ENCODE results near the gene IGF1R. TPM values are rescaled to one million over a fixed set of nuclear protein-coding genes. Genes with fewer than 3 reads are reported as not detected.

The IGF1R gene
- total RNA-seq, 4 donors from 2014 or later, result 51.5 to 146 (median 89.6) TPM

GRCh38 chr15:98746375-98747155 is 98.2 kb downstream of the IGF1R start:
- TF ChIP-seq POLR2A (IDR thresholded peaks at IDR 0.05) (no peak), CTCF (IDR thresholded peaks at IDR 0.05) (no peak)
- no peaks in the 10 kb centered on the region for H3K27me3 ChIP-seq
- 77 to 87% methylated on average over 8 of the region's 8 CpGs for whole genome bisulfite sequencing, 2 donors
- H3K9me3 ChIP-seq, result no peaks in the 10 kb centered on the region
- H3K36me3 ChIP-seq, result no peaks in the 10 kb centered on the region
- peak; percentile 13 to 30 for DNase-seq
- no peak overlapping the region for H3K27ac ChIP-seq
- intact Hi-C loops (cut with DNase I), result no loop called here
- H3K4me1 ChIP-seq, result peaks cover 18 to 25% of the 10 kb centered on the region in 2 donors
- no peak overlapping the region for H3K4me3 ChIP-seq (replicated peaks in 1 of 3)

GRCh38 chr15:98751767-98752166 is 103.4 kb downstream of the IGF1R start:
- intact Hi-C loops (cut with DNase I), result no loop called here
- TF ChIP-seq POLR2A (IDR thresholded peaks at IDR 0.05), result no peak
- no peak for TF ChIP-seq CTCF (IDR thresholded peaks at IDR 0.05)
- Histone ChIP-seq H3K9me3 (no peaks in the 10 kb centered on the region), H3K27me3 (no peaks in the 10 kb centered on the region), H3K4me1 (peaks cover 4 to 17% of the 10 kb centered on the region in 2 donors), H3K4me3 (replicated peaks in 1 of 3) (no peak overlapping the region), H3K36me3 (no peaks in the 10 kb centered on the region), H3K27ac (no peak overlapping the region)
- no peak for DNase-seq
- WGBS, 2 donors, result 86 to 91% methylated on average over 4 of the region's 4 CpGs

GRCh38 chr15:98753726-98754656 is 105.7 kb downstream of the IGF1R start:
- peak; percentile 29 to 40 for DNase-seq
- 23 to 33% methylated on average over 8 of the region's 8 CpGs for WGBS, 2 donors
- no peaks in the 10 kb centered on the region for H3K9me3 ChIP-seq
- peaks cover 4 to 31% of the 10 kb centered on the region in 2 donors for H3K4me1 ChIP-seq
- TF ChIP-seq CTCF (IDR thresholded peaks at IDR 0.05) (no peak), POLR2A (IDR thresholded peaks at IDR 0.05) (peak in 1 of 2 donors; percentile 16)
- peak overlapping the region in 2 of 3 donors; percentile 48 to 51 for H3K27ac ChIP-seq
- no peaks in the 10 kb centered on the region for H3K36me3 ChIP-seq
- no peaks in the 10 kb centered on the region for H3K27me3 ChIP-seq
- intact Hi-C loops (cut with DNase I), result no loop called here
- peak overlapping the region in 1 of 3 donors; percentile 13 for H3K4me3 ChIP-seq (replicated peaks in 1 of 3)

- WGBS, 2 donors, result 75 to 76% methylated on average over 3 of the region's 3 CpGs
- intact Hi-C loops (cut with DNase I), result no loop called here
- H3K4me1 ChIP-seq, result peaks cover 6 to 36% of the 10 kb centered on the region in 2 donors
- no peaks in the 10 kb centered on the region for H3K36me3 ChIP-seq
- TF ChIP-seq POLR2A (IDR thresholded peaks at IDR 0.05) (no peak), CTCF (IDR thresholded peaks at IDR 0.05) (no peak)
- H3K27ac ChIP-seq, result peak overlapping the region in 2 of 3 donors; percentile 48 to 51
- no peaks in the 10 kb centered on the region for H3K9me3 ChIP-seq
- no peaks in the 10 kb centered on the region for H3K27me3 ChIP-seq
- no peak overlapping the region for H3K4me3 ChIP-seq (replicated peaks in 1 of 3)
- no peak for DNase-seq
These were observed 106.3 kb downstream of the IGF1R start for GRCh38 chr15:98754657-98755022.
